Non-pigmented ciliary epithelial cell (primary cell): Measurements from ENCODE around the gene MZB1.
"Not testable (repeated sequence)": the region's sequence is repeated elsewhere in the genome, so short reads cannot be mapped to it uniquely, and the experiment has no call there.

ENCODE experiments used
- DNase-seq: peaks from one replicate; pipeline ENCODE4 v3.0.0-alpha.2; 2010; ENCODE audit warnings: low read depth

Gene MZB1

GRCh38 chr5:139391570-139392323 is 2.0 kb upstream of the MZB1 start:
- DNase-seq, result no peak

GRCh38 chr5:139390639-139391569 is 1.2 kb upstream of the MZB1 start:
- DNase-seq, result no peak

GRCh38 chr5:139388198-139388821 is 1.4 kb downstream of the MZB1 start:
- no peak for DNase-seq

- no peak for DNase-seq
Observed at GRCh38 chr5:139387611-139388197, 2.0 kb downstream of the MZB1 start.

- DNase-seq, result not testable (repeated sequence)
Observed at GRCh38 chr5:139386956-139387355, 2.8 kb downstream of the MZB1 start.

GRCh38 chr5:139386050-139386438 is 3.7 kb downstream of the MZB1 start:
- DNase-seq, result no peak

GRCh38 chr5:139385061-139386049 is 4.4 kb downstream of the MZB1 start:
- no peak for DNase-seq

- DNase-seq, result no peak
Observed at GRCh38 chr5:139384591-139385051, 5.1 kb downstream of the MZB1 start.

GRCh38 chr5:139383993-139384590 is 5.6 kb downstream of the MZB1 start:
- no peak for DNase-seq

- no peak for DNase-seq
Observed at GRCh38 chr5:139383275-139383992, 6.3 kb downstream of the MZB1 start, which contains the start of gene SLC23A1. SLC23A1 (minus strand) TSS chr5:139383297; CDS start chr5:139383253, 44 bp downstream.

- no peak for DNase-seq
Observed at GRCh38 chr5:139382807-139383206, 6.9 kb downstream of the MZB1 start.

- DNase-seq, result no peak
Observed at GRCh38 chr5:139381837-139382761, 7.6 kb downstream of the MZB1 start.

GRCh38 chr5:139379626-139380449 is 9.9 kb downstream of the MZB1 start:
- no peak for DNase-seq

GRCh38 chr5:139378941-139379361 is 10.8 kb downstream of the MZB1 start:
- no peak for DNase-seq

- no peak for DNase-seq
Observed at GRCh38 chr5:139378101-139378825, 11.4 kb downstream of the MZB1 start.

GRCh38 chr5:139377226-139377625 is 12.5 kb downstream of the MZB1 start:
- DNase-seq, result no peak

GRCh38 chr5:139376364-139376763 is 13.3 kb downstream of the MZB1 start:
- no peak for DNase-seq
